AG08395 (cell line): ENCODE measurements around the gene FGGY.
"Not testable (repeated sequence)": the region's sequence is repeated elsewhere in the genome, so short reads cannot be mapped to it uniquely, and the experiment has no call there.

Source experiments
- DNase-seq: peaks from one replicate; pipeline ENCODE4 v3.0.0; 2012; ENCODE audit warnings: mixed read lengths, low spot score

Gene FGGY

DNA sequence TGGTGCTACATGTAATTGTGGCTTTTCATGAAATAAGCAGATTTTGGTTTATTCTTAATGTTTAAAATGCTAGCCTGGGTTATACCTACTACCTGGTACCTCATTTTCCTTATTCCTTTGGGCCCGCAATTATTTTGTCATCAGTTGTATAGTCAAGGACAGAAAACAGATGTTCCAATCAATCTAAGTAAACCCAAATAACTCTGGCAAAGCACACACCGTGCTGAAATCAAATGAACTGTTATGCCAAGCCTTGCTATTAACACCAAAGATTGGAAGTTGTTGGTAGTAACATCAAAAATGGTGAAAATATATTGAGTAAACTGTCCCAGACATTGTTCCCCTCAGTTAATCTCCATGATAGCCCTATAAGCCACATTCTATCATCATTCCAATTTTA is 248.9 kb downstream of the FGGY start:
- DNase-seq = no peak

GRCh38 chr1:59549066-59549837 is 252.4 kb downstream of the FGGY start:
- no peak for DNase-seq

- peak; percentile 69 for DNase-seq
Measured at GRCh38 chr1:59549903-59550302, 253.0 kb downstream of the FGGY start.

DNA sequence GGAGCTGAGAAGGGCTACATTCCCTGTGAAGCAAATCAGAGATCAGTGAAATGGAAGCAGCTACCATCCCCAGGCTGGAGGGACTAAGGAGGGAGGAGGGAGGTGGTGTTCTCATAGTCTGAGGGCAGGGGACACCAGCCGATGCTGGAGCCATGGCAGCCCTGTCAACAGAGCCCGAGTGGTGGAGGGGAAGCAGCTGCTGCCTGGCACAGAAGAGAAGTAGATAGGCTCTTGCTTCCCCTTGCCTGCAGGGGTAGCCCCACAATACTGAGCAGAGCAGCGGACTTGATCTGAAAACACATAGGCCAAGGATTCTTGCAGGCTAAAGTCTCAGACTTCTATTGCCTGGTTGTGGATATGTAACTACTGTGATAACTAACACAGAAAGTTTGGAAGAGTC is 255.1 kb downstream of the FGGY start:
- DNase-seq = no peak

DNA sequence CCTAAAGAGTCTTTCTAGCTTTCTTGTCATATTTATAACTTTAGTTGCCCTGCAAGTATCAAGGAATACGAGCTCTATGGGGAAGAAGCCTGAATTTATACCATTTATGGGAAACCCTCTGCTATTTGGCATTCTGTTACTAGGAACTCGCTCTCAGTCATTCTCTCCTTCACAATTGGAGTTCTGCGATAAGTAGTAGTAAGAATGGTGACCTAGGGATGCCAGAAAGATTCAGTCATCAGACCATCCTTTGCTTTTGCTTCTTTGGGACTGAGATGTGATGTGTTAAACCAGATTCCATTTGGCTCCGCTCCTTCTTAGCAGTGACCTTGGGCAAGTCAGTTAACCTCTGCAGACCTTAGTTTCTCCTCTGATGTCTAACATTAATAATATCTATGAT is 256.5 kb downstream of the FGGY start:
- no peak for DNase-seq

DNA sequence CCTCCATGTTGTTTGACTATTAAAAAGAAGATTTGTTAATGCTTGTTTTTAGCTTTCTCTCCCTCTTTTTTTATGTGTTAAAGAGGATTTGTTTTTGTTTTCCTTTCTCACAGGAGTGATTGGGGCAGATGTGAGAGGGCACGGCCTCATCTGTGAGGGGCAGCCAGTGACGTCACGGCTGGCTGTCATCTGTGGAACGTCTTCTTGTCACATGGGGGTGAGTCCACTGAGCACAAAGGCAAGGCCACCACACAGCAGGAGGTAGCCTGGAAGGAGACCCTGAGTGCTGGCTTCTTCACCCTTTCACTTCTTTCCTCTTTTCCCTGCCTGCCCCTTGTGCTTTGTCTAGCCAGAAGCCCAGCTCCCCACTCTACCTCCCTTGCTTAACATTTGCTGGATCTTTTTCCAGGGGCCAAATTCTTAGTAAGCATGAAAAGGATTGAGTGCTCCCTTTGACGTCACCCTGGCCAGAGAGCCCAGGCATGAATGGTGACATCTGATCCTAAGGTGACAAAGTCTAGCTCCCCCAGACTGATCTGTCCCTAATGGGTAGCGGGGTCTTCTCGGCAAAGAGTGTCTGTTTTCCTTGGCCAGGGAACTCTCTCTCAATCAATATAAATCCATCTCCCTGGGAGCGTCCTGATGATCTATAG is 257.2 kb downstream of the FGGY start:
- DNase-seq = no peak

- no peak for DNase-seq
Measured at GRCh38 chr1:59554752-59555151, 257.9 kb downstream of the FGGY start.

GRCh38 chr1:59556398-59556797 is 259.5 kb downstream of the FGGY start:
- DNase-seq = no peak

DNA sequence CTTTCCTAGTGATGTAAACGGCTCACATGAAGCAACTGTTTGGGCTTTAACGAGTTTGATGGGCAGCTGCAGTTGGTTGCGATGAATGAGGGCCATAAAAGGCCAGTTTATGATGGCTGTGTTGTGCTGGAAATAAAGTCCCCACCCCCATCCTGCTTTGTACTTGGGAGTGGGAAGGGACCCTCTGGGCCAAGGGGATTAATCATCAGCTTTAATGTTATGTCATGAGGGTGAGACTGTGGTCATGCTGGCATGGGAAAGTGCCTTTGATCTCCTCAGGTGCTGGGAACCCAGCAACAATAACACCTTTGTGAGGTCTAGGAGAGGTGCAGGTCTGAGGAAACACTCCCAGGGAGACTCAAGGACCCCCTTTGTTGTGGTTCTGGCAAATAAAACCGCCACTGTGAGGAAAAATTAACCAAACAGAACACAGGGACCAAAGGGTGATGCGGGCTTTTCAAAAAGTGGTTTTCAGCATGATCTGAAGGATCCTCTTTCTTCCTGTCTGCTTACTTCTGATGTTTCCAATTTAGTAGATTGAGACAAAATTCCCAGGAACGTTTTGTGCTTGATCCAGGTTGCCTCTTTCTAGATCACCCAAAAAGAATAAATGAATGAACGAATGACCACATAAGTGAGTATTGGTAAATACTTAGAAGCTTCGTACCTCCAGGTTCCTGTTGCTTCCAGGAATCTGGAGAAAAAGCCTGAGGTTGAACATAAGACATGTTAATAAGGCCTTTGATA is 260.1 kb downstream of the FGGY start:
- DNase-seq = no peak

GRCh38 chr1:59557549-59557885 is 260.6 kb downstream of the FGGY start:
- DNase-seq = no peak

DNA sequence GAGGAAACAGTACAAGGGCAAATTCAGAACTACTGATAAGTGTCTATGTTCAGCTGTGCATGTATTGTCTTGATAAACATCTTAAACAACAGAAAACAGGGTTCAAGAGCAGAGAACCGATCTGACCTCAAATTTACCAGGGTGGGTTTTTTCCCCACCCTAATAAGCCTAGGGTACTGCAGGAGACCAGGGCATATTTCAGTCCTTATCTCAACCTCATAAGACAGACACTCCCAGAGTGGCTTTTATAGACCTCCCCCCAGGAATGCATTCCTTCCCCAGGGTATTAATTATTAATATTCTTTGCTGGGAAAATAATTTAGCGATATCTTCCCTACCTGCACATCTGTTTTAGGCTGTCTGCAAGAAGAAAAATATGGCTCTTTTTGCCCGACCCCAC is 261.7 kb downstream of the FGGY start:
- DNase-seq = not testable (repeated sequence)

DNA sequence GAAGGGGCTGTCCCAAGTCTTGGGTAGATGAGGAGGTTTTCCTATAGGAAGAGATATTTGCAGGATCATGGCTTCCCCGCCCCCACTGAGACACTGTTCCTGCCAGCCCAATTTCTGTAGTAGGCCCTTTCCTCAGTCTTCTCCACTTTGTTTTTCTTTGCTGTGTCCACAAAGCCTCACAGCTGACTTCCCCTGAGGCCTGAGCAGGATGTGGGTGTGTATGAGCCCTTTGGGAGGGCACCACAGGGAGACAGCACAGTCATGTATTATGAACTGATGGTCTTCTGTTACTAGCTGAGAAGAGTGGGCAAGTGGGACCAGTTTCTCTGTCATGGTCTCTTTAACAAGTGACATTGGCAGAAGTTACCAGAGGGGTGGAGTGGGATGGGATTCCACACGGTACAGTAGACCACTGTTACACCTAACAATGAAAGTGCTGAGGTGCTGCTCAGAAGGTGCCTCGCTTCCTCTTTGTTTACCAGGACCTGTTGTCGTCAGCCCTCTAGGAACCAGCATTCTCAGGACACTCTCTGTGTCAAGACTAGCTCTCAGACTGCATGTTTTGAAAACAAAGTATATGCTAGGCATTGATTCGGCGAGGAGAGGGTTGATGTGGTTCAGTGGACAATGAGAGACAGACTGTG is 264.0 kb downstream of the FGGY start:
- DNase-seq = no peak

GRCh38 chr1:59561796-59562195 is 264.9 kb downstream of the FGGY start:
- no peak for DNase-seq

DNA sequence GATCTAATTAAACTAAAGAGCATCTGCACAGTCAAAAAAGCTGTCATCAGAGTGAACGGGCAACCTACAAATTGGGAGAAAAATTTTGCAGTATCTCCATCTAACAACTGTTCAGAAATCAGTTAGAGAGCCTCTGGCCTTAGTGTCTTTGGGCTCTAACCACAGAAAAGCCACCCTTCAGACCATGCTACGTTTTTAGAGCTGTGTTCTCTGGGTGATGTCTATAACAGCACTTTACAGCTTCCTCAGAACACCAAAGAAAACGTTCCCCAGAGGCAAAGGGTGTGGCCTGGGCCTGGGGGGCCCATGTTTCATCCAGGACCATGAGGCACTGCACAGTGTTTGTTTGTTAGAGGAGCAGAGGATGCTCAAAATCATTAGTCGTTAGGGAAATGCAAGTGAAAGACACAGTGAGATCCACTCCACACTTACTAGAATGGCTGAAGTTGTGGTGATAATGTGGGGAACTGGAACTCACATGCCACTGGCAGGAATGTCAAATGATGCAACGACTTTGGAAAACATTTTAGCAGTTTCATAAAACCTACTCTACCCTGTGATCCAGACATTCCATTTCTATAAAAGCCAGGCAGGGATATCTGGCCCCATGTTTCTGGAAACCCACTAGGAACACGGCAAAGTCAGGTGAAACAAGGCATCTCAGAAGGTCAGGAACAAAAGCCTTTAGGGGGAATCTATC is 267.4 kb downstream of the FGGY start:
- DNase-seq = peak; percentile 19

GRCh38 chr1:59565611-59566410 is 268.9 kb downstream of the FGGY start:
- peak; percentile 84 for DNase-seq

DNA sequence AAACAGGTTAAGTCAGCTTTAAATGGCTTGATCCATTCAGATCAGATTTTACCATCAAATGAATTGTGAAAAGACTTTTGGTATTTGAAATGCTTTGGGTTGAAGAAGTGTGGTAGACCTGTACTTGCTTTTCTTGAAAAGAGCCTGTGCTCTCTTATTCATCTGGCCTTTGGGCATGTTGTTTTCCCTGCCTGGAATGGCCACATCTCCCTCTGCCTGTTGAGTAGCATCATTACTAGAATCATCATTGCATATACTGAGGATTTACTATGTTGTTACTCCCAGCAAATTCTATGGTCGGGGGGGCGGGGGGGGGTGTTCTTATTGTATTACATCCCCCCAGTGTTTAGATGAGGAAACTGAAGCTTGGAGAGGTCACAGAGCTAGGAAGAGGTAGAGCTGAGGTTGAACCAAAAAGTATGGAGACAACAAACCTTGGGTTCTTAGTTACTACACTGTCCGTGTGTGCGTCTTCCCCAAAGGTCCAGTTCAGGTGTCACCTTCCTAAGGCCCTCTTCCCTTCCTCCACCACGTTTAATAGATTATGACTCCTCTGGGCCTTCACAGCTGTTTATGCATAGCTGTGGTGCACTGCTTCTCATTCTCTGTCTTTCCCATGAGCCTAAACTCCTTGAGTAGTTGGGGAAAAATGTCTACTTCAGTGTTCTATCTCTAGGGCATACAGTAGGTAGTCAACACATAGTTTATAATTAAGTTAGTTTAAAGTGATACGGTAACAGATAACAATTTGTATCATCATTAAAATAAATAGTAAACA is 271.5 kb downstream of the FGGY start:
- DNase-seq = peak; percentile 14

GRCh38 chr1:59569198-59569597 is 272.3 kb downstream of the FGGY start:
- DNase-seq = no peak

- DNase-seq = no peak
Measured at GRCh38 chr1:59570524-59570923, 273.6 kb downstream of the FGGY start.

DNA sequence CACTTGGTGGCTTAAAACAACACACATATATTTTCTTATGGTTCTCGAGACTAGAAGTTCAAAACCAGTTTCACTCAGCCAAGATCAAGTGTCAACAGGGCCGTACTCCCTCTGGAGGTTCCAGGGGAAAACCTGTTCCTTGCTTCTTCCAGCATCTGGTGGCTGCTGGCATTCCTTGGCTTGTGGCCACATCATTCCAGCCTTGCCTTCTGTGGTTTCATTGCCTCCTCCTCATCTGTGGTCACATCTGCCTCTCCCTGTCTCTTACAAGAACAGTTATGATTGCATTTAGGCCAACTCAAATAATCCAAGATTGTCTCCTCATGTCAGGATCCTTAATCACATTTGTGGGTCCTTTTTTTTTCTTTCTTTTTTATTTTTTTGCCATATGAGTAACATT is 277.2 kb downstream of the FGGY start:
- DNase-seq = peak; percentile 70

- DNase-seq = no peak
Measured at GRCh38 chr1:59577774-59578173, 280.9 kb downstream of the FGGY start.
